NCI-H524 (cell line): ENCODE results near the gene CMTR1.

ENCODE experiments used
- DNase-seq, 2 experiments: peaks; one replicate each; lab custom pipeline; 2025; lab: John Stamatoyannopoulos, UW

Gene CMTR1

DNA sequence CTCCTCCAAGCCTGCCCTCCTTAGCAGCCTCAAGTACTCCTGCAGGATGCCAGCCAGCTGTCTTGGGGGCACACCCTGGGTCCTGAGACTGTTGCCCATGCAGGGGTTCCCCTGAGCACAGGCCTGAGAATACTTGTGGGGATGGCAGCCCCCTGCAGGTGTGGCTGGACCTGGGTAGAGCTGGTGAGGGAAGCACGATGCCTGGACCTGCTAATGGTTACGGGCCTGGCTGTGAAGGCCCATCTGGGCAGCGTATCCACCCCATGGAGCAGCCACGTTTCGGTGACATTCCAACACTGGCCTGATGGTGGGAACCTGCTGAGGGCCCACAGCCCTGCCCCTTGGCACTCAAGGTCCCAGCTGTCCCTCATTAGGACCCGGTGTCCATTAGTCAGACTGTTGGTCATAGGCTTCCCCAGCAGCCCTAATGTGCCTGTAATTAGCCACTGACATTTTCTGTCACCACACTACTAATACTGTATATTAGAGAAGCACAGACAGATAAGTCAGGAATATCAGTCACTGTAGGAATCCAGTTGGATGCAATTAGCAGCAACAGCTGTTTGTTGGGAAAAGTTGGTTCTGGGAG, 46.3 kb downstream of the CMTR1 start:
- no peak for DNase-seq

DNA sequence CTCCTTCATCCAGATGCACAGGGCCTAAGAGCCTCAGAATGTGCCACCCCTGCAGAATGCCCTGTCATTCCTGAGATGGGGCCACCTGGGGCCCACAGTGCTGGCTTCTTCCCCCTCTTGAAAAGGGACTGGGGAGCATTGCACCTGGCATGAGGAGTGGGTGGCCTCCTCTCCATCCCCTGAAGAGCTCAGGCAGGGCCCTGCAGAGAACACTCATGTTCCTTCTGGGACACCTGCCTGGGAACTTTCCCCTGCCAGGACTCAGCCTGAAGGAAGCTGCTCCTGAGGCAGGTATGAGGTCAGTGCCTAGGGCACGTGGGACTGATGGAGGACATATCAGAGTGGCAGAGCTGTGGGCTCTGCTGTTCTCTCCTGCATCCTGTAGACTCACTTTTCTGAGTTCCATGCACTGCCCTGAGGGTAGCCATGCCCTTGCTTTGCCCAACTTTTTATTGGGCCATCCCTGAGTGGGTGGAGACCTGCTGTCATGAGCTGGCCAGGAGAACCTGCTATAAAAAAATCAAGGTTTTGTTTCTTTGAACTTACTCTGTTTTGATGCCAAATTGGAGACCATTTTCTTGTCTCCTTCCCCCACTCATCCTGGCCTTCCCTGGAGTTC, 47.2 kb downstream of the CMTR1 start:
- no peak for DNase-seq

DNA sequence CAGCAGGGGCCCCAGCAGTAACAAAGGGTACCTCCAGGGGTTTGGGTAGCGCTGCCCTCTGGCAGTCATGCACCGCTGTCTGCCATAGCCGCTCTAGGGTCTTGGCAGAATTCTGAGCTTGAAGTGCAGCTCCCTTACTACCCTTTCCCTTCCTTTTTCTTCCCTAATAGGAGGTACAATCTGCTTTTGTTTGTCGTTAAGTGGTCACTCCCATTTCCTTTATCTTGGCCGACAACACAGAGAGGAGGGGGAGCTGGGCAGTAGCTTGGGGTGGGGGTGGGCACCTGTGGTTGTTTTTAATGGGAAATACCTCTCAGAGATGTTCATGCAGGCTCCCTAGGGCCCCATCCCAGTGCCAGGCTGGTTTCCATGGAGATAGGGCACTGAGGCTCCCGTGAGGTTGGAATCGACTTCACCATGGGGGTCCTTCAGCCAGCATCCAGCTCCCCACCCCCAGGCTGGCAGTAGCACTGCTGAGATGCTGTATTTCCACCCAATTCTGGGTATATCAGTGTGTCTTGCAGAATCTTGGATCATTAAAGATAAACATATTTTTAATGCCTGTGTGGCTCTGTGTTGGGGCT, 48.0 kb downstream of the CMTR1 start:
- peak in 1 of 2 experiments; percentile 27 for DNase-seq

DNA sequence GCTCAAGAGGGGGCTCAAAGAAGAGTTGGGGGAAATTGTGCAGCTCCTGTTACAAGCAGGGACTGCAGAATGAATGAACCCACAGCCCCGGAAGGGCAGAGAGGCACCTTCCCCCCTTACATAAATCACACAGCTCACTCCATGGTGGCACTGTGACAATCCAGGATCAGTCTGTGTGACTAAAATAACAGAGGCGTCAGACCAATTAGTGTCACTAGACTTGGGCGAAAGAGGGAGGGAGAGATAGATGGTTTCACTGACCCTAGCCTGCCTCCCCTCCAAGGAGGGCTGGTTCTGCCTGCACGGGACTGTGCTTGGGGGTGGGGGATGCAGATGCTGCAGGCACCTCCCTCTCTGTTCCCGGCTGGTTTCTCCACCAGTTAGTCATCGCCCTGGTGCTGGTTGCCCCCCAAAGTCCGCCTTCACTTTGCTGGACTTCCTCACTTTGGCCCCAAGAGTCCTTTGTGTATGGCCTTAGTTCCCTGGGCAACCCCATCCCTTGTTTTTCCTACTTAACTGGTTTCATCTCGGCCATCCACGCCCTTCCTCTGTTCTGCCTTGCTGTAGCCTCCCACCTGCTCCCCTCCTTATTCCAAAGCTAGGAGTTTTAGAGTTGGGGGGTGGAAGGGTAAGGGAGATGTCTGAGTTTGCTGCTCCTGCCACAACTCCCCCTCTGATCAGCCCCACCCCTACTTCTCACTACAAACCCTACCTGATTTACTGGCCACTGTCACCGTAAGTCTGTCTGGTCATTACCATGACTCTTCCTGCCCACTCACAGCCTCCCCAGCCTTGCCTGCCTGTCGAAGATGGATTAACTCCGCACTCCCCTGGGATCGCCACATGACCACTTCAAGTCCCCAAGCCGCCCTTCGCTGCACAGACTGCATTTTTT, 48.9 kb downstream of the CMTR1 start:
- DNase-seq, result peak; percentile 95 to 96

DNA sequence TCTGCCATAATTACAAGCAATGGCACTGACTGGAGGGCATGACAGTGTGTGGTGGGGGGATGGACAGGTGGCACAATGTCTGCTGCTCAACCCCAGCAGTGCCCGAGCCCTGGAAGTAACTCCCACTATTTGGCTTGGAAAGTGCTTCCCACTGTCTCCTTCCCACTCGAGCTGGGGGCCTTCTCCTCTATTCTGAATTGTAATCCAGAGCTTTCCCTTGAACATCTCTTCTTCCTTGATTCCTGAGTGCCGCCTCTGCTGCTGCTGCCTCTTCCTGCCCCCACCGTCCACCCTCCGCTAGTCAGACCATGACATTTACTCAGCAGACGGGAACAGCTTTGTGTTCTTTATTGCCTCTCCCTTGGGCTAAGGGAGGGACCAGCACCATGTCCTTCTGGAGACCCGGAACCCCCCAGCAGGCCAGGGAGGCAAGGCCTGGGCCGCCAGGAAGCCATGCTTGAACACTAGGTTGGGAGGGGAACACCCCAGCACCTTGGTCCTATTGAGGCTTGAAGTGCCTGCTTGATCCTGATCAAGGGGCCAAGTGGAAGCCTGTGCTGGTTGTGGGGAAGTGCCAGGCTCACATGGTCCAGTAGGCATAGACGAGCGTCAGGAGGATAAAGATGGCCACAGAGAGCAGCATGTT, 49.7 kb downstream of the CMTR1 start:
- DNase-seq, result no peak

DNA sequence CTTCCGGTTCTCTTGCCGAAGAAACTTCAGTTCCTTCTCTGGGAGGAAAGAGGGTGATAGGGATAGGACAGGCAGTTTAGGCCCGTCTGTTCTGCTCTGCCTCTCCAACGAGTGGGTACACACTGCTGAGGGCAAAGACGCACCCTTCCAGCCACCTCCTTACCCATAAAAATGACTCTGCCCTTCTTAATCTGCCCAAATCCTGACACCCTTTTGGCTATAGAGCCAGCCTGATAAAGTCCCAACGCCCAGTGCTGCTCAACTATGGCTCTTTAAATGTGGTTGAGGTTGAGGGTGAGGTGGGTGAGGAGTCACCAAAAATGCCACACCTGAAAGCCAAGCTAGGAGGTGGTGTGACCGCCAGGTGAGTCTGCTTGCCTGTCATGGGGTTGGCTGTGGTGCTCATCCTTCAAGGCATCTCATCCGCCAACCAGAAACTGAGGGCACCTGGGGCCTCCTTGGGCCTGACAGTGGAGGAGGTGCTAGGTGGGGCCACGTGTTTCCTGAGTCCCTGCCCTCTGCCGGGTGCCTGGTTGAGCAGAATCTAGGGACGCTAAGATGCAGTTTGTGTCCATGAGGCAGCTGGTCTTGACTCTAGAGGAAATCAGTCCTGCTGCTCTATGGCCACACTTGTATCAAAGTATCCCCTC, 50.4 kb downstream of the CMTR1 start:
- DNase-seq, result no peak

DNA sequence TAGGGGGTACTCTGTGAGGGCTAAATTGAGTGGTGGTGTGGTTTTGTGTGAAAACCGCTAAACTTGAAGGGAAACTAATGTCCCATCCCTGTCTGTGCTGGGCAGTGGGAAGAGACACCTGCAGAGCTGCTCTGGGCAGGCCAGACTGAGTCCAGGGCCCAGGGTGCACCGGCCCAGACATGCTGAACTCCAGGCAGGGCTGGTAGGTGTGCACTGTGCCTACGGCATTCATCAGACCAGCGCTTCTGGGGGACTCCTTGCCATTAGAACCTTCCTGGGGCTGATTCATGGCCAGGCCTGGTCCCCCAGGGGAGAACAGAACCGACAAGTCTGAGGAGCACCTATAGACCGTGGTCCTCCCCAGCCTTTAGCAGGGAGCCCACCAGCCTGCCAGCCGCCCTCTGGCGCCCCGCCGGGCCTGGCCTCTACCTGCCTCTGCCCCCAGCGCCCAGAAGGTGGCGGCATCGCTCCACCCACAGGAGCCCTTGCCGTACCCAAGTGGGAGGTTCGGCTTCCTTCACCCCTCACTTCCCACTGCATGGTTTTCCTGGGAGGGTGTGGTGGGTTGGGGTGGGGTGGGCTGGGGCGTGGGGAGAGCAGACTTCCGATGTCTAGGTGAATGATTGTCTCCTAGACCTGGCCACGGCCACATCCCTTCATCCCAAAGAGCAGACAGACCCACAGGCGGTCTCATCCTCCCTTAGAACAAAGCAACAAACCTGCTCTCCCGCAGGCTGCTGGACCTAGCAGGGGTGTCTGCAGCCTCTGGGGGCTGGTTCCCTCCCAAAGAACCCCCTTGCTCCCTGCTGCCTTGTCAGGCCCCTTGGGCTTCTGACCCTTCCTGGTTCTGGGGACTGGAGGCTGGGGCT, 51.1 kb downstream of the CMTR1 start:
- peak; percentile 41 to 71 for DNase-seq

DNA sequence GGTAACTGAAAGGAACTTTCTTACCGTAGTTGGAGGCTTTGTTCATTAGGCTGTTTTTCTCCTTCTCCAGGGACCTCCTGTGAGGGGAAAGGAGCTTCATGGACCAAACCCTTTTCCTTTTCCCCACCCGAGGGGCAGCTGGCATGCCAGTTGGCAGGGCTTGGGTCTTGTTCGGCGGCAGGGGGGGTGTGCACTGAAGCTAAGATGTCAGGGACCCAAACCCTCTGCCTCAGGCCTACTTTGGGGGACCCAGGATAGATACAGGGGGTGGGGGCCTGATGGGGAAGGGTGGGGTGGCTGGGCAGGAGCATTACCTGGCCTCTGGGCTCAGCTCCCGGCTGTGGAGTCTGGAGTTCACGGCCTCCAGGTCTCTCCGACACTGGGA, 51.8 kb downstream of the CMTR1 start:
- DNase-seq, result peak in 1 of 2 experiments; percentile 40

DNA sequence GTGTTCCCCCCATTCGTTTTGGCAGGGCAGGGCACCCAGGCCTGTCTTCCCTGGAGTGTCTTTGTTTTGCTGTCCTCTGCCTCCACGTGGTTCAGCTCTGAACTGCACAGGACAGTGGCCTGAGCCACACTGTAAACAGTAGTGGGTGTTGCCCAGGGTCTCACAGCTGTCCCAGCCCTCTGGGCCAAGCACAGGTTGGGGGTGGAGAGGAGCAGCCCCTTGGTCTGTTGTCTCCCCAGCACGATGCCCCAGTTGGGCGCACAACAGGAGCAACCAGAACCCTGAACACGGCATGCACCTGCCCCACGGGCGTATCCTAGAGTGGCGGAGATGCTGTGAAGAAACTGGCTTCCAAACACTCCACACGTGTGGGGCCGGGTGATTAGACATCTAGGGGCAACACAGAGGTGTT, 52.3 kb downstream of the CMTR1 start:
- peak; percentile 19 to 66 for DNase-seq

DNA sequence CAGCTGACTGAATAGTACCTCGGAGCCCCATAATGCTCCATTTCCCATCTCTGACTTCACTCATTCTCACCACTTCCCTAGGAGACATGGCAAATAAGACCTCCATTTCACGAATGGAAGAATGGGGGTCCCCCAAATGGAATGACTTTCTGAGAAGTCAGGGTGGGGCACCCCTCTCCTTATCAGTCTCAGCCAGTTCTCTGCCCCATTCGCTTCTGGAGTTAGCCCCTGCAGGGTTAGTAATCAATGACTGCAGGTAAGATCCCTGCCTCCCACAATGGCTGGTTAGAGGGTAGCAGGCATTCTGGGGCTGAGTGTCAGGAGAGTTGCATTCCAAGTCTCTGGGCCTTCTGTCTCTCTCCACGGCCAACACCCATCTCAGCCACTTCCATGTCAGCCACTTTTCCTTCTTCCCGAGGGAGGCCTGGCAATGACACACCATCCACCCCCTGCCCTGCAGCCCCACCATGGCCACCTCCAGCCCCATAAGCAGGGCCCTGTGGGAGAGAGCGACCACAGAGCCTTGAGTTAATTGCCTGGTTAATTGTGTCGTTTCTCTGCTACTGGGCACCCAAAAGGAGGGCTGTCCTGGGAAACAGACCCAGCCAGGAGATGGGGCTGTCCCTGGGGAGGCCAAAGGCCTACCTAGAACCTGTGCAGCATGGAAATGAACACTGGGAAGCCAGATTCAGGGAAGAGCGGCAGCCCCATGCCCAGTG, 53.3 kb downstream of the CMTR1 start:
- DNase-seq, result no peak

DNA sequence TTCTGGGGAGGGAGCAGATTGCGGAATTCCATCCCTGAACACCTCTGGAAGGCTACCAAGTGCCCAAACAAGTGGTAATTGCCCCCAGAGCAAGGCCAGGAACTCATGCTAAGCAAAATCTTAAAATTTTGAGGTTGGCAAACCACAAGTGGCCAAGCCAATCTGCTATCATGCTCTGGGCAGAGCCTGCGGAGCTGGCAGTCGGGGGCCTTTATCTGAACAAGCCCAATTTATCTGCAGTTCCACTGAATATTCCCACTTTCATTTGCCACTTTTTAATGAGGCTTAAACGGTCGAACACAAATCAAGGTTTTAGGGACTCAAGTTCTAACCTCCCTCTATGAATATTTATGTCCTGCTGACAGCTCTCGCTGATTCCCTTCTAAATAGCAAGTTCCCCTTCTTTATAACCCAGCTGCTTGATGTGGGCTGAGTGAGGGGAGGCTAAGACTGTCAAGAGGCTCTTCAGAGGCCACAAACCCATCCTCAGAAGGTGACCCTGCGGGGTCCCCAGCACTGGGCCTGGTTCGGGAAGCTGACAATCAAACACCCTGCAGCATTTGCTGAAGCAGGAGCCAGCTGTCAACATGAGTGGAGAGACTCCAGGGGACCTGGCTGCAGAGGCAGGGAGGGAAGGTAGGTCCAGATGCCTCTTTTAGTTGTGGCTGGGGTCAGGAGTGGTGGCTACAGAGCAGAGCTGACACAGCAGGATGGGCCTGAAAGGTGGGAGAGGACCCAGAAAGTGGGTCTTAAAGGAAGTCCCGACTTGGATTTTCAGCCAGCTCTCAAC, 54.8 kb downstream of the CMTR1 start:
- peak; percentile 83 to 93 for DNase-seq

DNA sequence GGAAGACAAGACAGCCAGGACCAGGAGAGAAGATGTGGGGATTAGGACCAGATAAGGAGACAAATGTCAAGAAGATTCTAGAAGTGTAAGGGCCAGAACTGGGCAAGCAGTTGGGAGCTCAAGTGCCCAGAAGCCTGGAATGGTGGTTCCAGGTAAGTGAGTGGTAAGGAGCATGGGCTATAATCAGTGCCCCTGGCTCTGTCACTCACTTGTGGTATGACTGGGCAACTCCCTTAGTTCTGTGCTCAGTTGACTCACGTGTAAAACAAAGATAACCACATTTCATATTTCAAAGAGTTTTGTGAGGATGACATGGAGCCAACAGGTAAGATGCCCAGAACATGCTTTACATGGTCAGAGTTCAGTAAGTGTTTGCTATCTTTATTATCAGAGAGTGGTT, 55.5 kb downstream of the CMTR1 start:
- no peak for DNase-seq

DNA sequence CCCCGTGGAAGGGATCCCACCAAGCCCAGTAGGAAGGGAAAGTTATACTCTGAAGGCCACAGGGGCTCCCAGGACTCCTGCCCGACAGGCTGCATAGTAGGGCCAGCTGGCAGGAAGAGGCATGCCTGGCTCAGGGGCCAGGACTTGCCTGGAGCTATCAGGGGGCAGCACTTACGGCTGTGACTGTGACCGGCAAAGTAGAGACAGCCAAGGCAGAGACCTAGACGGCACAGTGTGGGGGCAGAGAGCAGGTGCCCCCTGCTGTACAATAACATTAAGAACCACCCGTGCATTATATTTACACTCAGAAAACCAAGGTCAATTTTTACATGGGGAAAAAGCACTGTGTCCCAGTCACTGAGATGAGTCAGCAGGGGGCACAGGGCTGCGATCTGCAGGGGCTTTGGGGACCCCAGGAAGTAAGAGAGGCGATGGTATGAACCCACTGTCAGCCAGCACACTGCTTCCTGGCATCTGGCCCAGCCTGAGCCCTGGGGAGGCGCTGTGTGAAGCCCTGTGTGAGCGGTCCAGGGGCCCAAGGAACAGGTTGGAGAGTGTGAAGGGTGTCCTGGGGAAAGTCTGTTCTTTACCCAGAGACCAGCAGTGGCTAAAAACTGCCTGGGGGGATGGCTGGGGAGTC, 56.8 kb downstream of the CMTR1 start:
- peak; percentile 16 to 47 for DNase-seq

DNA sequence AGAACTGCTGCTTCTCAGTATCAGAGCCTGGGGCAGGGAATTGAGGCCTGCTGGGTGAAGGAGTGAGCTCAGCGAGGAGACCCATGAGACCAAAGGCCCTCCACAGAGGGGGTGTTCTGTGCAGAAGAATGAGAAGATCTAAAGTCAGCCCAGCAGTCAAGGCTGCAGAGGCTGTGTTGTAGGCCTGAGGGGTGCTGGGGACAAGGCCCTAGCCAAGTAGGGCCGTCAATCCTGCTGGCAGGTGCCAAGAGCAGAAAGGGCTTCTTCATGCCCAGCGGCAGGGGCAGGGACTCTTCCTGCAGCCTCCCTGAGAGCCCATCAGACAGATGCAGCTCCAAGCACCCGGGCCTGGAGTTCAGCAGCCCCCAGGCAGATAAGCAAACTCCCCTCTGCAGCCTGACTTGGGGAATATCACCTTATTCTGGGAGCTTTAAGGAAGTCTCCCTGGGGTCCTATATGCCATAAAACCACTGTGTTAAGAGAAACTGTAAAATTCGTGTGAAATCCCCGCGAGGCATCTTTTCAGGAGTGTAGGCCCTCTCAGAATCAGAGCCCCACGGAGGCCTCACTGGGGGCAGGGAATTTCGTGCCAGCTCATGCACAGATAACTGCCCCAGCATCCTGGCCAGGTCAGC, 57.6 kb downstream of the CMTR1 start:
- no peak for DNase-seq

DNA sequence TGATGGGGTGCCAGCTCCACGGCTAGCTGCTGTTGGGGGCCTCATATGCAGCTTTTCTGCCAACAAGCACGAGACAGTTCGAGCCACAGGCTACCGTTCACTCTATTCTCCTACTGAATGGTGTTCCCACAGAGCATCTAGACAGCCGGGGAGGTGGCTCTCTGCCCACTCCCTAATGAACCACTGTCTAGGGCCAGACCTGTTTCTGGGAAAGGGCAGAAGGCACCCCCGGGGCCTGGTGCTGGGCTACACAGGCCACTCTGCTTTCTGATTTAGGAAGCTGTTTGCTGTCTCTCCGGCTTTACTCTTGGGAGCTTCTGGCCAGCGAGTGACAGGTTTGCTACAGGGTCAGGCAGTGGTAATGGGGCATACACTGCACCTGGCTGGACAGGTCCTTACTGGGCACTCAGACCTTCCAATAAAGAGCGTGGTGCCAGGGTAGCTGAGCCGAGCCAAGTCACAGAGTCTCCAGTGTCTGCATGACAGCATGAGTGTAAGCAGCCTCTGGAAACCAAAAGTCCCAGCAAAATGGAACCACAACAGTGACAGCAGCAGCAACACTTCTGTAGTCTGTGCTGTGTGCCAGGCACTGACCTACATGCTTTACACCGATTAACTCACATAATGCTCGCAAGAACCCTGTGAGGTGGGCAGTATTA, 58.3 kb downstream of the CMTR1 start:
- DNase-seq, result no peak

DNA sequence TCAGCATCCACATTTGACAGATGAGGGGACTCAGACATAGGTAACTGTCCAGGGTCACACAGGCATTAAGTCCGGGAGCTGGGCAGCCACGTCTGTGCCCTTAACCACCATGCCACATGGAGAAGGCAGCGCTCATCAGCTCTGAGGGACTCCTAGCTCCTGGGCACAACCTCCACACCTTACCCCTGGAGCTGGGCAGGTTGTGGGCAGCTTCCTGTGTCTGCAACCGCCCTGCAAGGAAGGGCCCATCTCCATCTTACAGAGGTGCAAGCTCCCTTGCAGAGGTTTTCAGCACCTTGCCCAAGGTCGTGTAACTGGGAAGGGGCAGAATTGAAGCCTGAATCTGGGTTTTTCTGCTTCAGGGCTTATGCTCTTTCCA, 58.8 kb downstream of the CMTR1 start:
- DNase-seq, result no peak

DNA sequence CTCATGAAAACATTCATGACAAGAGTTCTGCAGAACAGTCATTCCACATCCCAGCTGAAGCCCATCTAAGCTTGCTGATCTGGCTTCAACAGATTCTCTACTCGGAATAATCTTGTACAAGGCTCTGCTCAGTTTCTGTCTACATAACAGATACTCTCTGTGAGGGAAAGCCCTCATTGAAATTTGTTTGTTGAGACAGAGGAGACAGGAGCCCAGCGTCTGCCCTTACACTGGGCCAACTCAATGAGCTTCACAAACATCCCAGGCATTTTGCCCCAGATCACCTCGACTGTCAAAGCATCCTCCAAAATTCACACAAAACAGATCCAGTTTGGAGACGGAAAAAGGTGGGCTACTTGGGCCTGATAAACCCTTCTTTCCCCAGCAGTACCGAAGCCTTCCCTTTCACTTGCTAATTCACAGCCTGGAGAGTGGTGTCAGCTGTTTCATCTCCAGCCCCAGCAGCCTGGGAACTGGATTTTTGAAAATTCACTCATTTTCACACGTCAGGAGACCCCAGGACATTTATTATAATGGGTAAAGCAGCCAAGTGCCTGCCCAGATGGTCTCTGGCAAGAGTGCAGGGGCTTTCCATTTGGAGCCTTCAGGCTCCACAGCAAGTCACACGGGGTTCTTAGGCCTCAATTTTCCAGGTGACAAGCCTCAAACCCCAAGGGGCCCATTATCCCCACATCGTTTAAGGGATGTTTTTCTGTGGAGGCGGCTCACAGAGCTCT, 59.4 kb downstream of the CMTR1 start:
- peak; percentile 70 to 71 for DNase-seq
